Measurements from ENCODE around the gene ERICH2.

The ERICH2 gene

GRCh38 chr2:170762760-170763159 lies 7.4 kb upstream of the ERICH2 start:
- Histone ChIP-seq H3K27me3 (ENCODE audit: control insufficient read depth in 1 of 2, insufficient read depth in 2 of 2, low read length in 2 of 2) (no peaks in the 10 kb centered on the region), H3K9ac (ENCODE audit: low read depth in 1 of 2, low read length in 2 of 2) (no peak overlapping the region), H3K9me3 (ENCODE audit: control insufficient read depth in 1 of 2, low read length in 2 of 2) (no peaks in the 10 kb centered on the region), H3K27ac (ENCODE audit: low read depth, low read length) (no peak overlapping the region), H3K4me3 (ENCODE audit: low read depth in 1 of 2, low read length in 2 of 2) (no peak overlapping the region), H3K36me3 (ENCODE audit: control insufficient read depth in 1 of 2, insufficient read depth in 2 of 2, low read length in 2 of 2) (no peaks in the 10 kb centered on the region), H3K4me1 (ENCODE audit: control insufficient read depth in 1 of 2, insufficient read depth in 2 of 2, low read length in 2 of 2) (peaks cover 0 to 14% of the 10 kb centered on the region in 2 donors)

- H3K4me3 ChIP-seq (ENCODE audit: low read depth in 1 of 2, low read length in 2 of 2): no peak overlapping the region
- no peaks in the 10 kb centered on the region for H3K9me3 ChIP-seq (ENCODE audit: control insufficient read depth in 1 of 2, low read length in 2 of 2)
- H3K36me3 ChIP-seq (ENCODE audit: control insufficient read depth in 1 of 2, insufficient read depth in 2 of 2, low read length in 2 of 2): no peaks in the 10 kb centered on the region
- H3K27me3 ChIP-seq (ENCODE audit: control insufficient read depth in 1 of 2, insufficient read depth in 2 of 2, low read length in 2 of 2): no peaks in the 10 kb centered on the region
- no peak overlapping the region for H3K27ac ChIP-seq (ENCODE audit: low read depth, low read length)
- peaks cover 0 to 14% of the 10 kb centered on the region in 2 donors for H3K4me1 ChIP-seq (ENCODE audit: control insufficient read depth in 1 of 2, insufficient read depth in 2 of 2, low read length in 2 of 2)
- no peak overlapping the region for H3K9ac ChIP-seq (ENCODE audit: low read depth in 1 of 2, low read length in 2 of 2)
These were observed 6.9 kb upstream of the ERICH2 start for GRCh38 chr2:170763232-170763631.

GRCh38 chr2:170764880-170765261 lies 5.3 kb upstream of the ERICH2 start:
- H3K9ac ChIP-seq (ENCODE audit: low read depth in 1 of 2, low read length in 2 of 2): no peak overlapping the region
- H3K9me3 ChIP-seq (ENCODE audit: control insufficient read depth in 1 of 2, low read length in 2 of 2): no peaks in the 10 kb centered on the region
- H3K27ac ChIP-seq (ENCODE audit: low read depth, low read length): no peak overlapping the region
- no peak overlapping the region for H3K4me3 ChIP-seq (ENCODE audit: low read depth in 1 of 2, low read length in 2 of 2)
- peaks cover under 1 to 15% of the 10 kb centered on the region in 2 donors for H3K4me1 ChIP-seq (ENCODE audit: control insufficient read depth in 1 of 2, insufficient read depth in 2 of 2, low read length in 2 of 2)
- no peaks in the 10 kb centered on the region for H3K36me3 ChIP-seq (ENCODE audit: control insufficient read depth in 1 of 2, insufficient read depth in 2 of 2, low read length in 2 of 2)
- no peaks in the 10 kb centered on the region for H3K27me3 ChIP-seq (ENCODE audit: control insufficient read depth in 1 of 2, insufficient read depth in 2 of 2, low read length in 2 of 2)

GRCh38 chr2:170766693-170767092 lies 3.5 kb upstream of the ERICH2 start:
- Histone ChIP-seq H3K36me3 (ENCODE audit: control insufficient read depth in 1 of 2, insufficient read depth in 2 of 2, low read length in 2 of 2) (no peaks in the 10 kb centered on the region), H3K4me1 (ENCODE audit: control insufficient read depth in 1 of 2, insufficient read depth in 2 of 2, low read length in 2 of 2) (peaks cover 9 to 23% of the 10 kb centered on the region in 2 donors), H3K27ac (ENCODE audit: low read depth, low read length) (no peak overlapping the region), H3K9ac (ENCODE audit: low read depth in 1 of 2, low read length in 2 of 2) (no peak overlapping the region), H3K9me3 (ENCODE audit: control insufficient read depth in 1 of 2, low read length in 2 of 2) (no peaks in the 10 kb centered on the region), H3K4me3 (ENCODE audit: low read depth in 1 of 2, low read length in 2 of 2) (no peak overlapping the region), H3K27me3 (ENCODE audit: control insufficient read depth in 1 of 2, insufficient read depth in 2 of 2, low read length in 2 of 2) (no peaks in the 10 kb centered on the region)

- H3K27ac ChIP-seq (ENCODE audit: low read depth, low read length): peak overlapping the region; percentile 66
- no peaks in the 10 kb centered on the region for H3K9me3 ChIP-seq (ENCODE audit: control insufficient read depth in 1 of 2, low read length in 2 of 2)
- peaks cover 9% of the 10 kb centered on the region in 2 donors for H3K4me1 ChIP-seq (ENCODE audit: control insufficient read depth in 1 of 2, insufficient read depth in 2 of 2, low read length in 2 of 2)
- H3K4me3 ChIP-seq (ENCODE audit: low read depth in 1 of 2, low read length in 2 of 2): peak overlapping the region; percentile 76 to 90
- H3K27me3 ChIP-seq (ENCODE audit: control insufficient read depth in 1 of 2, insufficient read depth in 2 of 2, low read length in 2 of 2): no peaks in the 10 kb centered on the region
- peak overlapping the region; percentile 59 to 75 for H3K9ac ChIP-seq (ENCODE audit: low read depth in 1 of 2, low read length in 2 of 2)
- H3K36me3 ChIP-seq (ENCODE audit: control insufficient read depth in 1 of 2, insufficient read depth in 2 of 2, low read length in 2 of 2): no peaks in the 10 kb centered on the region
These were observed 635 bp downstream of the ERICH2 start for GRCh38 chr2:170770606-170771420.

- H3K4me3 ChIP-seq (ENCODE audit: low read depth in 1 of 2, low read length in 2 of 2): peak overlapping the region; percentile 73 to 75
- no peak overlapping the region for H3K9ac ChIP-seq (ENCODE audit: low read depth in 1 of 2, low read length in 2 of 2)
- peaks cover 9% of the 10 kb centered on the region in 2 donors for H3K4me1 ChIP-seq (ENCODE audit: control insufficient read depth in 1 of 2, insufficient read depth in 2 of 2, low read length in 2 of 2)
- no peaks in the 10 kb centered on the region for H3K9me3 ChIP-seq (ENCODE audit: control insufficient read depth in 1 of 2, low read length in 2 of 2)
- no peaks in the 10 kb centered on the region for H3K27me3 ChIP-seq (ENCODE audit: control insufficient read depth in 1 of 2, insufficient read depth in 2 of 2, low read length in 2 of 2)
- H3K36me3 ChIP-seq (ENCODE audit: control insufficient read depth in 1 of 2, insufficient read depth in 2 of 2, low read length in 2 of 2): no peaks in the 10 kb centered on the region
- H3K27ac ChIP-seq (ENCODE audit: low read depth, low read length): peak overlapping the region; percentile 66
These were observed 1.3 kb downstream of the ERICH2 start for GRCh38 chr2:170771421-170771937.

GRCh38 chr2:170772295-170772694 lies 2.1 kb downstream of the ERICH2 start:
- H3K36me3 ChIP-seq (ENCODE audit: control insufficient read depth in 1 of 2, insufficient read depth in 2 of 2, low read length in 2 of 2): no peaks in the 10 kb centered on the region
- H3K9ac ChIP-seq (ENCODE audit: low read depth in 1 of 2, low read length in 2 of 2): no peak overlapping the region
- peaks cover 9% of the 10 kb centered on the region in 2 donors for H3K4me1 ChIP-seq (ENCODE audit: control insufficient read depth in 1 of 2, insufficient read depth in 2 of 2, low read length in 2 of 2)
- H3K27me3 ChIP-seq (ENCODE audit: control insufficient read depth in 1 of 2, insufficient read depth in 2 of 2, low read length in 2 of 2): no peaks in the 10 kb centered on the region
- H3K4me3 ChIP-seq (ENCODE audit: low read depth in 1 of 2, low read length in 2 of 2): no peak overlapping the region
- no peaks in the 10 kb centered on the region for H3K9me3 ChIP-seq (ENCODE audit: control insufficient read depth in 1 of 2, low read length in 2 of 2)
- H3K27ac ChIP-seq (ENCODE audit: low read depth, low read length): no peak overlapping the region

GRCh38 chr2:170774074-170774473 lies 3.9 kb downstream of the ERICH2 start:
- Histone ChIP-seq H3K9ac (ENCODE audit: low read depth in 1 of 2, low read length in 2 of 2) (no peak overlapping the region), H3K9me3 (ENCODE audit: control insufficient read depth in 1 of 2, low read length in 2 of 2) (no peaks in the 10 kb centered on the region), H3K27me3 (ENCODE audit: control insufficient read depth in 1 of 2, insufficient read depth in 2 of 2, low read length in 2 of 2) (no peaks in the 10 kb centered on the region), H3K4me1 (ENCODE audit: control insufficient read depth in 1 of 2, insufficient read depth in 2 of 2, low read length in 2 of 2) (peaks cover 9% of the 10 kb centered on the region in 2 donors), H3K4me3 (ENCODE audit: low read depth in 1 of 2, low read length in 2 of 2) (no peak overlapping the region), H3K27ac (ENCODE audit: low read depth, low read length) (no peak overlapping the region), H3K36me3 (ENCODE audit: control insufficient read depth in 1 of 2, insufficient read depth in 2 of 2, low read length in 2 of 2) (no peaks in the 10 kb centered on the region)

GRCh38 chr2:170778900-170779299 lies 8.7 kb downstream of the ERICH2 start:
- Histone ChIP-seq H3K36me3 (ENCODE audit: control insufficient read depth in 1 of 2, insufficient read depth in 2 of 2, low read length in 2 of 2) (no peaks in the 10 kb centered on the region), H3K4me3 (ENCODE audit: low read depth in 1 of 2, low read length in 2 of 2) (no peak overlapping the region), H3K9me3 (ENCODE audit: control insufficient read depth in 1 of 2, low read length in 2 of 2) (no peaks in the 10 kb centered on the region), H3K27ac (ENCODE audit: low read depth, low read length) (no peak overlapping the region), H3K27me3 (ENCODE audit: control insufficient read depth in 1 of 2, insufficient read depth in 2 of 2, low read length in 2 of 2) (no peaks in the 10 kb centered on the region), H3K9ac (ENCODE audit: low read depth in 1 of 2, low read length in 2 of 2) (no peak overlapping the region), H3K4me1 (ENCODE audit: control insufficient read depth in 1 of 2, insufficient read depth in 2 of 2, low read length in 2 of 2) (no peaks in the 10 kb centered on the region)

- no peak overlapping the region for H3K27ac ChIP-seq (ENCODE audit: low read depth, low read length)
These were observed 9.1 kb downstream of the ERICH2 start for GRCh38 chr2:170779304-170779703.

More at GRCh38 chr2:170779304-170779703, 9.1 kb downstream of the ERICH2 start:
- H3K36me3 ChIP-seq (ENCODE audit: control insufficient read depth in 1 of 2, insufficient read depth in 2 of 2, low read length in 2 of 2): no peaks in the 10 kb centered on the region
- no peak overlapping the region for H3K4me3 ChIP-seq (ENCODE audit: low read depth in 1 of 2, low read length in 2 of 2)
- no peaks in the 10 kb centered on the region for H3K9me3 ChIP-seq (ENCODE audit: control insufficient read depth in 1 of 2, low read length in 2 of 2)
- no peaks in the 10 kb centered on the region for H3K4me1 ChIP-seq (ENCODE audit: control insufficient read depth in 1 of 2, insufficient read depth in 2 of 2, low read length in 2 of 2)
- H3K27me3 ChIP-seq (ENCODE audit: control insufficient read depth in 1 of 2, insufficient read depth in 2 of 2, low read length in 2 of 2): no peaks in the 10 kb centered on the region
- H3K9ac ChIP-seq (ENCODE audit: low read depth in 1 of 2, low read length in 2 of 2): no peak overlapping the region
